GM18867 (cell line): ENCODE results near the gene RSU1.
"Not testable (repeated sequence)": the region's sequence is repeated elsewhere in the genome, so short reads cannot be mapped to it uniquely, and the experiment has no call there.

Experiments
- ATAC-seq: cut with Tn5 transposase; IDR thresholded peaks from one replicate; pipeline ENCODE4 v1.9.1; 2021; ENCODE audit warnings: mild to moderate bottlenecking, moderate library complexity; ENCODE audit not compliant: unreplicated experiment

The RSU1 gene

DNA sequence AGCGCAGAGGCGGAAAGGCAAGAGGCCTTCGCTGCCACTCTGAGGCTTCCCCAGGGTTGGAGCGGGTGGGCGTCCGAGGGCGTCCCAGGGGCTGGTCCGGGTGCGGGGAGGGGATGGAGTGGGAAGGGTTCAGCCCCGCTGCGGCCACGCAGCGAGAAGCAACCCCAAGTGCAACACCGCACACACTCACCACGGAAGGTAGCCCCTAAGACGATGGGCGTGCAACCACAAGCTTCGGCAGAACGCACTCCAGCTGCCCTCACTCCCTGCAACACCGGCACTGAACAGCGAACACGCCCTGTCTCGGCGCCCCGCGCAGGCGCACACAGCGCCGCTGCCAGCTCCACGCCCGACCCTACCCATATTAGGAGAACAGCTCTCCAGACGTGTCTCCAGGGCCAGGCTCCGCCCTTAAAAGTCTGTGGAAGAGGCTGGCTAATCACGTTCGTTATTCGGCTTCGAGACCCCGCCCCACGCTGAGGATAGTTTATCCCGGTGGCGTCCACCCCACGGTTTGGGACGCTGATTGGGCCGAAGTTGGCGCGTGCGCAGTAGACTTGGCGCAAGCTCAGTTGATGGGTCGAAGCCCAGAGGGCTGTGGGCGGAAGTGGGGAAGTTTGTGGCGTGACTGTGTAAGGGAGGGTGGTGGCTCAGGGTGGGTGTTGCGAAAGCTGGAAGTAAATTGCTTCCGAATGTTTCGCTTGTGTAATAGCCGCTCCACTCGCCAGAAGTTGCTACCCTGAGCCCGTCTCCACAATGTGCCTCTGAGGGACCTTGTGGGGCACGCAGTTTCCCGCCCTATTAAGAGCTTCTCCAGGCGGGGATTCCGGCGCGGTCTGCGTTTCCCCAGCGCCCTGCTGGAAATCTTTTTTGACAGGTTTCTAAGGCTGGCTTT, at the start of gene RSU1:
Gene RSU1, minus strand, starts transcription at position 300 of the 895 bp plus-strand sequence. CDS start 343 bp downstream, outside the sequence.
- peak; percentile 98 for ATAC-seq

DNA sequence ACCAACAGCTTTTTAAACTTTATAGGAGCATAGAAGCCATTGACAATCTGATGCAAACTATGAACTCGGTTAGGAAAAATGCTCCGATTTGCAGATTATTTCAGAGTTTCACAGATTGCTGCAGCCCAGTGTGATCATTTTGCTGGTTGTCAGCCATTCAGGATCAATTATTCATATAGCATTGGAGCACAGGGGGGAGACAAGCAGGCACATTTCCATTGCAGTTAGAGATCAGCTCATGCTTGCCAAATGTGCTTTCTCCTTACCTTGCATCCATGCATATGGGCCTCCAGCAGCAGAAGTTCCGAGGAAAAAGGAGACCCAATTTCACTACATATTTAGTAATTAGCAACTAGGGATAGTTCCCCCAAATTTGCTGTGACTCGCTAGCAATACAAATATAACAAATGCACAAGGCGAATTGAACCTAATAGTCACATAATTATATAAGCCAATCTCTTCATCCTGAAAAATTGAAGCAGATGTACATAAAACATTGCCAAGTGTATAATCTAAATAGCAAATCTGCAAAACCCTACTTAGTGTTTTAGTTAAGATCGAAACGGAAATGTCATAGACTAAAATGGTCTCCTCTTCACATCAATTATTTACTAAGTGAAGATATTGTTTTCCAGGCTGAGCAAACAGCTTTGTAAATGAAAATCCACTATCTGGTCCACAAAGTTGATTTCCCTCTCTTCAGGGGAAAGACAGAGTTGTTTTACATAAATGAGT, 49.5 kb upstream of the RSU1 start:
- ATAC-seq: no peak

DNA sequence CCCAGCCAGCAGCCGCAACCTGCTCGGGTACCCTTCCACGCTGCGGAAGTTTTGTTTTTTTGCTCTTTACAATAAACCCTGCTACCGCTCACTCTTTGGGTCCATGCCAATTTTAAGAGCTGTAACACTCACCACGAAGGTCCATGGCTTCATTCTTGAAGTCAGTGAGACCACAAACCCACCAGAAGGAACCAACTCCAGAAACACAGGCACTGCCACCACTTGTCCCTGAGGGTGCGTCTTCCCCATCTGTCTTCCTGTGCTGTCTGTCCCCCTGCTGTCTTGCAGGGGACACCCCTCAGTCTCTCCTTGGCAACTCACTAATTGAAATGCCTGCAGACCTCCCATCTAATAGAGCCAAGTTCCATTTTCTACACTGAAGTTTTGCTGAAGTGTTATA, 48.5 kb upstream of the RSU1 start:
- no peak for ATAC-seq

DNA sequence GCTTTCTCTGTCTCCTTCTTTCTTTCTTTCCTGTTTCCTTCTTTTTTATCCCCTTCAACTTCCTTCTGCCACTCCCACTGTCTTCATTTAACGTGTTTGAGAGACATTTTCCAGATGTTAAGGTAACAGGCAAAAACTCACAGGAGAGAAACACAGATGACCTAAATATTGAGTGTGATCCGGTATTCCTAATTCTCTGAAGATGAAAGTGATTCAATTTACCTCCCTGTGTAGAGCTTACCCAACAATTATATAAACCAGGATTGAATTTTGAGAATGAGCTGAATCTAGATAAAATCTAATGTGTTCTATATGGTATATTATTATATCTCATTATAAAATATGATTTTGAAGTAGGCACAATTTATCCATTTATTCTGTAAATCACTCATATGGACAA, 46.5 kb upstream of the RSU1 start:
- no peak for ATAC-seq

DNA sequence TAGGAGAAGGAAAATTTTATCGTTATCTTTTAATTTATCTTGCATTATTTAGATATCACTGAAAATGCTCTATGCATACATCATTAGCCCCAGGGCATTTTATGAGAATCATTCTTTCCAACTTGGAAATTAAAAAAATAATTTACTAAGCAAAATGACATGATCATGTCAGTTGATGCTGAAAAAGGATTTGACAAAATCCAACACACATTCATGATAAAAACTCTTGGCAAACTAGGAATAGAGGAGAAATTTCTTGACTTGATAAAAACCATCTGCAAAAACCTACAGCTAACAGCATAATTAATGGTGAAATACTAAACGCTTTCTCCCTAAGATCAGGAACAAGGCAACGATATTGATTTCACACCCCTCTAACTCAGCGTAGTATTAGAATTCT, 40.2 kb upstream of the RSU1 start:
- ATAC-seq: no peak

DNA sequence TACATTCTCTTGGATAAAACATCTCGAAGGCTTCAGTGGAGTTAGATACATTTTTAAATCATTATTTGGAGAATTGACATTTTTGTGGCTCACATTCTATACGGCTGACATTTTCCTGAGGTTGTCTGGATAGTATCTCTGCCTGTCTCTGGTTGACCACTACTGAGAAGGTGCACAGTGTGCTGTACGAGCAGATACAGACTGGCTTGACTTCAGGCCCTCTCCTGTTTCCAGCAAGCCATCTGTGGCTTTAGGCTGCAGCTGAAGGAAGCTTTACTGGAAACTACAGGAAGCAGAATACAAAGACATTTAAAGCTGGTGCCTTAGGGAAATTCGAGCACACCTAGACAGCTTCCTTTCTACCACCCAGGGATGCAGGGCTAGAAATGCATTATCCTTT, 39.3 kb upstream of the RSU1 start:
- no peak for ATAC-seq

DNA sequence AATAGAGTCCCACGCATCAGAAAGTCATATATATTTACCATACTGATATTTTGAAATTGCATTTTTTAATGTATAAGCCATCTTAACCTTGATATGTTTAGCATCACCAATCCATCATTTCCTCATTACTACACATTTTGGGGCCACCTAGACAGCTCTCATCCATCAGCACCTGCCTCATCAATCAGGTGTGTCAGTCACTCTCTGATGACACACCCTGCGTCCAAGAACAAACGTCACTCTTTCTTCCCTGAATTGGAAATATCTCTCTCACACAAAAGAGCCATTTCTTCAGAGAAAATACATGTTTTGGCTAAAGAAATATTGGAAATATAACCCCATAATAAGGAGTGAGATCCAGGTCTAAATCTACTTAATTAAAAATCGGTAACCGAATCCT, 38.9 kb upstream of the RSU1 start:
- no peak for ATAC-seq

DNA sequence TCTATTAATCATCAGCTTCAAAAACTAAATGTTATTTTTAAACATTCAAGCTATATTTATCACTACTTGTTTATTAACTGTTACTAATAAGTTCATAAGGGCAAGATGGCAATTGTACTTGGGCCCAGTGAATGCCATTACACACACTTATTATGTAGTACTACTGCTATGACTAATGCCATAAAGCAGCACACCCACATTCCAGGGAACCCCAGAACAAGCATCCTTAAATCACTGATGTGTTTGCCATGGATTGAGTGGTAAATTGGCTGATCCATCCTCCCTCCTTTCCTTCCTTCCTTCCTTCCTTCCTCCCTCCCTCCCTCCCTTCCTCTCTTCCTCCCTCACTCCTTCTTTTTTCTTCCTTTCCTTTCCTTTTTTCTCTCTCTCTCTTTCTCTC, 37.4 kb upstream of the RSU1 start:
- no peak for ATAC-seq

DNA sequence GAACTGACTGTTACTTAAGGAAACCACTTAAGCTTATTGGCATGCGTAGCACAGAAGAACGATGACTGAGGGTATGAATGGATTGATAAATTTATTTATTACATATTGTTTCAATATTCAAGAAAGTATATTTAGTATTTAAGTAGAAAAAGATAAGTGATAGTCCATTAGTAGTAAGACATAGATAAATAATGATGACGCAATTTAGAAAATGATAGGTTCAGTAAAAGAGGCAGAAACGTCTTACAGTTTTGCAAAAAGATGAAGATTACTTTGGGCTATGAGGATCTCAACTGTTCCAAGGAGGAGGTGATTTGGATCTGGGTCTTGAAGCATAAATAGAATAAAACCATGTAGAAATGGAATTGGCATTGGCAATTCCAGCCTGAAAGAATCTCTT, 36.6 kb upstream of the RSU1 start:
- no peak for ATAC-seq

DNA sequence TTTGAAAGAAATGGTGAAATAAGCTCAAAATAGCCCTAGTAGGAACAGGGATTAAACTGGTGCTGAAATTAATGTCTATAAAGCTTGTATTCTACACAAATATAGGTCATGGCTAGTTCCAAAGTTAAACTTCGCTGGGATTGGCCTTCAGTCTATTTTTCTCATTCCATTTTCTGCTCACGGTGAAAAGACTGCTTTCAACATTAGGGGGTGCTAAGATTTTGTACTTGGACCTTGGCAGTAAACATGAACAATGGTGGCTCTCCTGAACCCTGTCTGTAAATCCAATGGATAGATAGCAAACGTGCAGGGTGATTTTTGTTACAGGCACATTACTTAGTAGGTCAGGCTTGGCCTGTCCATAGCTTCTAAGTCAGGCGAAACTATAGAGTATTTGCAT, 36.0 kb upstream of the RSU1 start:
- no peak for ATAC-seq

DNA sequence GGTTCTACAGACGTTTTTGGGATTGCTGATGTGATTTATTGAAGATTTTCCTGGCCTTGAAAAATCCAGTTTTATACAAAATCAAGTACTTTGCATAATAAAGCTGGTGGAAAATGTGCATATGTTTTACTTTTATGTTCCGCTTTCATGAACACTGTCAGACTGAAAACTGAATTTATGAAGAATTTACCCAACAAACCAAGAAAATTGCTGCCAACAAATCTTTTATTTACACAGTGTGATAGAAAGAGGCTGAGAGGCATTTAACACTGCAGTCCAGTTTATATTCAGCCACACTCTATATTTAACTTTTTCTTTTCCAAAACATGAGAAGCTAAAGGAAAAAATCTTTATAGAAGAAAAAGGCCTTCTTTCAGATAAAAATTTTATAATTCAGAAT, 35.4 kb upstream of the RSU1 start:
- ATAC-seq: no peak

DNA sequence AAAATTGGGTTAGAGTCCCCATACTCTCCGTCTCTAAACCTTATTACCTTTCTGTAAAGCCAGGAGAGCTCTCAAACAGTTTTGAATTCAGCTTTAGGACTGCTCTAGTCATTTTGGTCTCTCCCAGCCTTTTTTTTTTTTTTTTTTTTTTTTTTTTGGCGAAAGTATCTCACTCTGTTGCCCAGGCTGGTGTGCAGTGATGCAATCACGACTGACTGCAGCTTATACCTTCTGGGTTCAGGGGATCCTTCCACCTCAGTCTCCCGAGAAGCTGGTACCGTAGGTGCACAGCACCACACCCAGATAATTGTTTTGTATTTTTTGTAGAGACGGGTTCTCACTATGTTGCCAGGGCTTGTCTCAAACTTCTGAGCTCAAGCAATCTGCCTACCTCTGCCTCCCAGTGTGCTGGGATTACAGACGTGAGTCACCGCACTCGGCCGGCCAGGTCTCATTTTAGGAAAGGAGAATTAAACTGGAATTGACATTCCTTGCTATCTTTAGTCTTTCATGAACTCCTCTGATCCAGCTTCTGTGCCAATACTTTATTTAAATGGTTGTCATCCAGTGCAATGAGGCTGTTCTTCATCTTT, 31.4 kb upstream of the RSU1 start:
- no peak for ATAC-seq

DNA sequence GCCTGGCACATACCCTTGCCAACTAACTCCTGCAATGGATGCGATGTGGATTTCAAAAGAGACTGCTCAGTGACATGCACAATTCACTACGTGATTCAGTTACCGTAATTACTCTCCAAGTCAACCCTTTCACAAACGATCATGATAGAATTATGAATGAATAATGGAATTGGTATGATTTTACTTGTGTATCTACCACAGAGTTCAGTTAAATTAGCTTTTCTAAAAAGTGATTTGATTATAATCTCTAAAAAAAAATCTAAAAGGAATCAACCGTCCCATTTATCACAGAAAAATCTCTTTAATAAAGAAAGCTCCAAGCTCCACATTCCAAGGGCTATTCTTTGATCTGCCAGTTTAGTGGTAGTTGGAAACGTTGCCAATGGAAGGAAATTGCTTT, 30.4 kb upstream of the RSU1 start:
- no peak for ATAC-seq

DNA sequence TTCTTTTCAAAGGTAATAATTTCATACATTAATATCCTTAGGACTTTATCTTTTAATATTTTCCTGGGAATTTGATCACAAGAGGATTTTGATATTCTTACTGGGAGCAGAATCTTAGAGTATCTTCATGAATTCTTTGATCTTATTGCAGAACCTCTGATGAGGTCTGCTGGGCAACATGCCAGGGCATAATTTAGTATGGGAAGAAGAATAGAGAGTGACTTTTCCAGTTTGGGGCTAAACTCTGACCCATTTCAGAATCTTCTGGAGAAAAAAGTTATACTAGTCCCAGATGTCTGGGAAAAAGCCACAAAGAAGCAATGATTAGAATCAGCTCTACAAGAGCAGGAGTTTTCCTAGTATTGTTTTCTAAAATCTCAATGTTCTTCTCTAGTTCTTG, 28.0 kb upstream of the RSU1 start:
- ATAC-seq: no peak

DNA sequence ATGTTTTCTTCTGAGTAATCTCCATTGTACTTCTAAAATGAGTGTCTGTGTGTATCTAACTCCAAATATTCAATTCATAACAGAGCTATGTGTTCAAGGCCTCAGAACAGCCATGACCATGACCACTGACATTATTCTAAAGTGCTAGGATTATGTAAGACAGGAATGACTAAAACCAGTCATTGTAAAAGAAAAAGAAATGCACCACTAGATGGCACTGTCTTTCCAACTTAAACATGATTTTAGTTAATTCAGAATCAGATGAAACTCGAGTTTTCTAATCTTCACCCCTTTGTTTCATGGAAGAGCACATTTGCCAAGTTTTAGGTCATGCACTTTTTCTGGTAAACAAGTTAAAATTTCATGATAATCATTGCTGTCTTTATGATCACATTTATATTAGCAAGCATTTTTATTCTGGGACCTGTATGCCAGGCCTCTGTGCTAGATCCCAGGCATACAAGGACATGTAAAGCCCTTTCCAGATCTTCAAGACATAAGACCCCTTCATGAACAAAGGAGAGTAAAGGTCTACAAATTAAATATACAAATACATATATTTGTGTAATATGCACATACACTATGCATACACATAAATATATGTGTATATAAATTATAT, 26.1 kb upstream of the RSU1 start:
- ATAC-seq: no peak

DNA sequence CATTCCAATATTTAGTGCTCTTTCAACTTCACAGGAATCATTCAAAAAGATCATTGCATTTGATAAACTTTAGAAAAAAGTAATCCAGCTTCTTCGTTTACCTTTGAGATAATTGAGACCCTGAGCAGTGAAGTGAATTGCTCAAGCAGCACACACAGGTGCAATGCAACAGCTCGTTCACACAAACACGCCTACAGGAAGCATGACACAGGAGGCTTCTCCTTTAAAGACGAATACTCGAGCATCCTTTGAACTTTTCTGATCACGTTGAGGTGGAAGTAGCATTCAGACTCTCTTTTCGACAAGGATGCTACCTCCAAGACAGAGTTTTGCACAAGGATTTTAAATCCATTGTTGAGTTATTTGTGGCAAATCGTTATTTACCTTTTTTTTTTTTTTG, 18.0 kb upstream of the RSU1 start:
- ATAC-seq: no peak

DNA sequence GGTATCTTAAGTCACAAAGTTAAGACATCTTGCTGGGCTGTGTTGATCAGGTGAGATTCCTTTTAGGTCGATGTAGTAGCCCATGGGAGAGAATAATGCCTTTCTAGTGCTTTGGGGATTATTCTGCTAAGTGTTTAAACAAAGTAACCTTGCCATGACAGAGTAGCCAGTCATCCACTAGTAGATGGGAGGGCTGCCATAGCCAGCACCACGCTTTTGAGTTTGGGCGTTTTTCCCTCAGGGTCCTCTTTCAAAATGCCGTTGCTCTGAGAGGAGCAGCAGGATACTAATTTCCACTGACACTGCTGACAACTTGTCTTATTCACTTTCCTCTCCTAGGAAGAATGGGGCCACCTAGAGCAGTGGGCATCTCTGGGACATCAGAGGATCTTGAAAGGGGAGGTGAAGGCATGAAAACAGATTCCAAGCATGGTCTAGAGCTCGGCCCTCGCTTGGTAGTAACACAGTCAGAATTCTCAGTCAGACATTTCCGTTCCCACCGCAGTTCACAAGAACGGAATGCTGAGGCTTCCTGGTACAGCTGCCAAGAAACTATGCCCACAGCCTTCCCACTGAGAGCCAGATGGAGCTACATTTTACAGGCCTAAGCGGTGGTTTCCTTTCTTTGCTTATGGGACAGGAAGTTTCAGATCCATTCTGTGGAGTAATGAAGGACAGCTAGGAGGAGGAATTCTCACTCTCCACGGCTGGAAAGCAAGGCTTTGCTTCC, 15.3 kb upstream of the RSU1 start:
- ATAC-seq: no peak

DNA sequence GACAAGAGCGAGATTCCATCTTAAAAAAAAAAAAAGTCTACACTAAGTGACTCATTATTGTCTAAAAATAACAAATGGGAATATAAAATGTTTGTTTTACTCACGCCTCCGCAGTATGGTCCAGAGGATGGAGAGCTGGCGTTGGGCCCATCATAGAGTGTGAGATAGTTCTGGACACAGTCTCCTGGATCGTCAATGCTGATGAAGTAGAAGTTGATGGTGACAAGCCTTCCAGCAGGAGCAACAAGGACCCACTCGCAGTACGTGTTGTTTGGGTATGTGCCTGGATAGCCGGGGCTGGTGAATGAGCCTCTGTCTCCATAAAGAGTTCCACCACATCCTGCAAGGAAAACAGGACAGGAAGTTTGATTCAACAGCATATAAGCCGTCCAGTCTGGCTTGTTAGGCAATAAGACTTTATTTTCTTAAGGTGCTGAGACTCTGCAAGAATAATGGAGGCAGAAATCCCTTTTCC, 11.5 kb upstream of the RSU1 start:
- no peak for ATAC-seq

DNA sequence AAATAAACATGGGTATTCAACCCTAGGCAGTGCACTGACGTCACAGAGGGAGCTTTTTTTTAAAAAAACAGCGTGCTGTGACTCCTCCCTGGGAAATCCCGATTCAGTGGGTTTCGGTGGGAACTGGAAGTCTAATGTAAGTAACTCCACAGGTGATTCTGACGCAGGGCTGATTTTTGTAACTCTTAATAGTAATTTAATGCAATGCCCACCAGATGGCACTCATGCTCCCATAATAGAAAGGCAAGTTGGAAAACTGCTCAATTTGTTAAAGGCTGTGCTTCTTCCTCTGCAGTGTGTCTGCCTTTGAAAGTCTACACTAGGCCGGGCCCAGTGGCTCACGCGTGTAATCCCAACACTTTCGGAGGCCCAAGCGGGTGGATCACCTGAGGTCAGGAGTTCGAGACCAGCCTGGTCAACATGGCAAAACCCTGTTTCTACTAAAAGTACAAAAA, 10.9 kb upstream of the RSU1 start:
- peak; percentile 84 for ATAC-seq

DNA sequence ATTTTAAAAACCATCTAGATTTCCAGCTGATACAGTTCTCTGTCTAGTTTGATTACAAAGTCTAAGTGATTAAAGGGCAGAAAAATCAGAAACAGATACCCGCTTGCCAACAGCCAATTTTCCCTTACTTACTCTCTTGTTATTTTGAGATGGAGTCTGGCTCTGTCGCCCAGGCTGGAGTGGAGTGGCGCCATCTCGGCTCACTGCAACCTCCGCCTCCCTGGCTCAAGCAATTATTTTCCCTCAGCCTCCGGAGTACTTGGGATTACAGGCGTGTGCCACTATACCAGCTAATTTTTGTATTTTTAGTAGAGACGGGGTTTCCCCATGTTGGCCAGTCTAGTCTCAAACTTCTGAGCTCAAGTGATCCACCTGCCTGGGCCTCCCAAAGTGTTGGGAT, 10.2 kb upstream of the RSU1 start:
- ATAC-seq: not testable (repeated sequence)
